Measurements from ENCODE around the gene FAM136A. TPM values are rescaled to one million over a fixed set of nuclear protein-coding genes. Genes with fewer than 3 reads are reported as not detected.

FAM136A gene
- total RNA-seq, 1 donor from 2014 or later = 119 TPM

GRCh38 chr2:70248181-70248847, 53.6 kb downstream of the FAM136A start, which contains the start of gene TIA1:
TIA1 (minus strand) TSS chr2:70248628; CDS start chr2:70248430, 198 bp downstream.
- Histone ChIP-seq H3K4me1 (peaks cover 23% of the 10 kb centered on the region), H3K4me2 (peak within 1 kb of the TSS; percentile 87), H2AFZ (replicated peaks) (peak within 1 kb of the TSS; percentile 85), H3K79me2 (ENCODE audit: low read depth) (peaks cover 50% of the 10 kb centered on the region), H3K36me3 (no peaks in the 10 kb centered on the region), H3F3A (ENCODE audit: low read depth) (peaks cover 44% of the 10 kb centered on the region), H3K9ac (peak within 1 kb of the TSS; percentile 98), H4K20me1 (ENCODE audit: low read depth) (peaks cover 38% of the 10 kb centered on the region), H3K4me3 (peak within 1 kb of the TSS; percentile 93), H3K27me3 (no peaks in the 10 kb centered on the region), H3K9me3 (ENCODE audit: low read depth) (no peaks in the 10 kb centered on the region), H3K27ac (peak within 1 kb of the TSS; percentile 100)
- peak; percentile 100 for DNase-seq (ENCODE audit: low spot score)
- peak within 1 kb of the TSS; percentile 98 for H3K27ac Mint-ChIP-seq
- H3K36me3 Mint-ChIP-seq = peaks cover 24% of the 10 kb centered on the region
- H3K4me1 Mint-ChIP-seq = peaks cover 25% of the 10 kb centered on the region
- H3K4me3 Mint-ChIP-seq = peak within 1 kb of the TSS; percentile 94
- H3K27me3 Mint-ChIP-seq (ENCODE audit: insufficient read depth, low read depth) = peaks cover 13% of the 10 kb centered on the region
- H3K9me3 Mint-ChIP-seq = peaks cover 10% of the 10 kb centered on the region
- no peak for TF ChIP-seq CTCF (IDR thresholded peaks at IDR 0.05)
- peak; percentile 38 for TF ChIP-seq EZH2 (IDR thresholded peaks at IDR 0.05)

GRCh38 chr2:70247364-70248180, 54.3 kb downstream of the FAM136A start:
- Mint-ChIP-seq H3K4me1 (peaks cover 28% of the 10 kb centered on the region), H3K27ac (peak overlapping the region; percentile 98), H3K9me3 (peaks cover 10% of the 10 kb centered on the region), H3K36me3 (peaks cover 29% of the 10 kb centered on the region), H3K4me3 (peak overlapping the region; percentile 94), H3K27me3 (ENCODE audit: insufficient read depth, low read depth) (peaks cover 13% of the 10 kb centered on the region)
- H3K27me3 ChIP-seq = no peaks in the 10 kb centered on the region
- peak overlapping the region; percentile 93 for H3K4me3 ChIP-seq
- peak overlapping the region; percentile 83 for H2AFZ ChIP-seq (replicated peaks)
- peak overlapping the region; percentile 87 for H3K4me2 ChIP-seq
- peaks cover 44% of the 10 kb centered on the region for H3F3A ChIP-seq (ENCODE audit: low read depth)
- no peaks in the 10 kb centered on the region for H3K36me3 ChIP-seq
- peaks cover 58% of the 10 kb centered on the region for H3K79me2 ChIP-seq (ENCODE audit: low read depth)
- peak overlapping the region; percentile 98 for H3K9ac ChIP-seq
- H4K20me1 ChIP-seq (ENCODE audit: low read depth) = peaks cover 45% of the 10 kb centered on the region
- H3K27ac ChIP-seq = peak overlapping the region; percentile 100
- DNase-seq (ENCODE audit: low spot score) = peak; percentile 76
- TF ChIP-seq CTCF (IDR thresholded peaks at IDR 0.05) (no peak), EZH2 (IDR thresholded peaks at IDR 0.05) (no peak), EZH2phosphoT487 (IDR thresholded peaks at IDR 0.05) (no peak)
- H3K4me1 ChIP-seq = peaks cover 23% of the 10 kb centered on the region
- H3K9me3 ChIP-seq (ENCODE audit: low read depth) = no peaks in the 10 kb centered on the region

MicroRNAs within 50 kb of the gene (microRNA counts, 767-probe panel; counts per million panel counts)
- 460 counts per million, percentile 90 among the panel's probes with 10 or more counts for microRNA hsa-miR-1285-3p

Small RNA genes lying within 50 kb of the gene (microRNA-seq; reads per million reads assigned to microRNA genes)
- gene MIR1285-2 = not detected

Small RNA genes lying within 50 kb of the gene (small RNA-seq; reads per million reads assigned to genes)
- gene AC016700.2 (not detected), gene MIR1285-2 (not detected)

Other genes starting within 250 kb of the FAM136A start
- gene PCBP1, start 214.6 kb downstream of the FAM136A start, total RNA-seq (ENCODE audit: low replicate concordance) = 62.0 and 82.0 TPM in 2 replicates
- 24.1 and 25.4 TPM in 2 replicates for gene C2orf42, start 111.0 kb downstream of the FAM136A start, total RNA-seq (ENCODE audit: low replicate concordance)
- gene TIA1, start 53.4 kb downstream of the FAM136A start, total RNA-seq (ENCODE audit: low replicate concordance) = 348 and 539 TPM in 2 replicates
- 27.3 and 41.3 TPM in 2 replicates for gene PCYOX1, start 43.9 kb downstream of the FAM136A start, total RNA-seq (ENCODE audit: low replicate concordance)
- 184 and 488 TPM in 2 replicates for gene SNRPG, start 8.3 kb downstream of the FAM136A start, total RNA-seq (ENCODE audit: low replicate concordance)